ENCODE data around the gene PKP2. TPM values are rescaled to one million over a fixed set of nuclear protein-coding genes. Genes with fewer than 3 reads are reported as not detected.
A peak's percentile ranks its signal among the peaks of the same experiment; 100 is the strongest.

The PKP2 gene
- total RNA-seq, 4 donors from 2014 or later, result 0.77 to 34.4 (median 5.3) TPM

- TF ChIP-seq POLR2A (IDR thresholded peaks at IDR 0.05) (no peak), CTCF (IDR thresholded peaks at IDR 0.05) (no peak)
- Histone ChIP-seq H3K27me3 (no peaks in the 10 kb centered on the region), H3K36me3 (no peaks in the 10 kb centered on the region), H3K27ac (no peak overlapping the region), H3K4me1 (no peaks in the 10 kb centered on the region), H3K9me3 (no peaks in the 10 kb centered on the region), H3K4me3 (no peak overlapping the region)
- intact Hi-C loops (cut with DNase I; ENCODE audit: low total_unique reads), result no loop called here
- no peak for DNase-seq
Observed at GRCh38 chr12:32903318-32903717, 6.7 kb upstream of the PKP2 start.

- H3K27me3 ChIP-seq, result no peaks in the 10 kb centered on the region
- intact Hi-C loops (cut with DNase I; ENCODE audit: low total_unique reads), result no loop called here
- H3K27ac ChIP-seq, result no peak overlapping the region
- TF ChIP-seq CTCF (IDR thresholded peaks at IDR 0.05), result no peak
- no peak for TF ChIP-seq POLR2A (IDR thresholded peaks at IDR 0.05)
- H3K4me3 ChIP-seq, result no peak overlapping the region
- H3K36me3 ChIP-seq, result no peaks in the 10 kb centered on the region
- DNase-seq, result no peak
- H3K4me1 ChIP-seq, result no peaks in the 10 kb centered on the region
- H3K9me3 ChIP-seq, result no peaks in the 10 kb centered on the region
Observed at GRCh38 chr12:32902287-32902997, 5.9 kb upstream of the PKP2 start.

DNA sequence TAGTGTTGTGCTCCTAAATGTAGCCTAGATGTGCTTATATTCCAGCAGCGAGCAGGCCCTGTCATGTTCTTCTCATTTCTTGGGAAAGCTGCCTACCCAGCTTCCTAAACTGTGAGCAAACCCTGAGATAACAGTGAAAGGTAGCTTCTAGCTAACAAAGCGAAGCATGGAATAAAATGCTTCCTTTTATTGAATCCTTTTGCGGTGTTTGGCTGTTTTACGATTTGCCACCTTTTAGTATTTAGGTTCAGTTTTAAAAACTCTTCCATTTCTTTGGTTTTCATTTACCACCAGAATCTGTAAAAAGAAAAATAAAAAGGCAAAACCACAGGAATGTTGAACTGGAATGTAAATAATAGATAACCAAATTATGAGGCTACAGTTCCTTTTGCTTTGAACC, 5.0 kb upstream of the PKP2 start:
- H3K36me3 ChIP-seq, result no peaks in the 10 kb centered on the region
- DNase-seq, result no peak
- H3K27me3 ChIP-seq, result no peaks in the 10 kb centered on the region
- H3K4me3 ChIP-seq, result no peak overlapping the region
- H3K4me1 ChIP-seq, result no peaks in the 10 kb centered on the region
- TF ChIP-seq CTCF (IDR thresholded peaks at IDR 0.05) (no peak), POLR2A (IDR thresholded peaks at IDR 0.05) (no peak)
- H3K9me3 ChIP-seq, result no peaks in the 10 kb centered on the region
- intact Hi-C loops (cut with DNase I; ENCODE audit: low total_unique reads), result no loop called here
- H3K27ac ChIP-seq, result no peak overlapping the region

DNA sequence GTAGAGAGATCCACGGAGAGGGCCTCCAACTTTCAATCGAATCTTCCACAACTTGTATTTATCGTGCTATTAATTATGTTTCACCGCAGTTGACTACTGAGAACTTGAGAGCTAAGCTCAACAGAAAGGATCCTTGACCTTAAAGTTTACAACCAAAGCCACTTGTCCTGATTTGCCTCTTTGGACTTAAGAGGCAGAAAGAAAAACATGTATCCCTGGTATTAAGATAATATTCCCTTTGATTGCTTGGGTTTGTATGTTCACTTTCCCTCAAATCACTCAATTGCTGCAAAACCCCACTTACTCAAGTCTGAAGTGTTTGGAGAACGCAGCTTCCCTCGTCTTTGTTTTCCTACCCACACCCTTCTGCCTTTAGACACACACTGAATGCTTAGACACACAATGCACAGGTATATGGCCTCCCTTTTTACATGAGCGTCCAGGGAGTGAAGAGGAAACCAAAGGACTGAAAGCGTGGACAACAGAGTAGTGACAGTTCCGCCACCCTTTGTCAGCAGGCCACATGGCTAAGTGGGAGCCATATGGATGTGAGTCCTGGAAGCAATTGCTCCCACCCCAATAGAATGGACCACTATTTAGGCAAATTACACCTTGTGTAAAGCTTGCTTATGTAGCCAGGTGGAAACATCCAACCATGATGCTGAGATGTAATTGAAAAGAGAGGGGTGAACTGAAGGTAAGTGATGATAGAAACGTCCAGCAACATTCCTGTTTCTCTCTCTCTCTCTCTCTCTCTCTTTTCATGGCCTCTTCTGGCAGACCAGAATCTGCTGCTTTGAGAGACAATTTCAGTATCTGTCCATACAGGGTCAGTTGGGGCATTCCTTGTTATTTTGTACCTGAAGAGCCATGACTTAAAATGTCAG, 1.4 kb upstream of the PKP2 start:
- H3K4me1 ChIP-seq, result no peaks in the 10 kb centered on the region
- no peak for DNase-seq
- intact Hi-C loops (cut with DNase I; ENCODE audit: low total_unique reads), result no loop called here
- no peaks in the 10 kb centered on the region for H3K9me3 ChIP-seq
- TF ChIP-seq CTCF (IDR thresholded peaks at IDR 0.05) (no peak), POLR2A (IDR thresholded peaks at IDR 0.05) (no peak)
- peak overlapping the region in 1 of 2 donors; percentile 45 for H3K27ac ChIP-seq
- H3K4me3 ChIP-seq, result no peak overlapping the region
- no peaks in the 10 kb centered on the region for H3K36me3 ChIP-seq
- no peaks in the 10 kb centered on the region for H3K27me3 ChIP-seq

DNA sequence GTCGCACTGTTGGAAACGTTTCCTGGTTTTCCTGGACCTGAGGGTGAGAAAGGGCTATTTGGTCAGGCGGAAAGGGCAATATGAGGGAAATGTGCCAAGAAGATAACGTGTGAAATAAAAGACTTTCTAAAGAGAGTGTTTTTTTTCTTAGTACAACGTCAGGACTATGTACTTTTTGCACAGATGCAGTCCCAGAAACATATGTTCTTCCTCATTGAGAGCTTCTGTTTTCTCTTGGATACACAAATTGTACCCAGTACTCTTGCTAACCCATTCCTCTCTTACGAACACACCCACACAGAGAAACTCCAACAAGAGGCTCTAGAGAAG, 669 bp upstream of the PKP2 start:
- Histone ChIP-seq H3K27ac (peak overlapping the region; percentile 45 to 59), H3K4me3 (peak overlapping the region; percentile 49 to 52), H3K9me3 (no peaks in the 10 kb centered on the region), H3K27me3 (no peaks in the 10 kb centered on the region), H3K4me1 (no peaks in the 10 kb centered on the region), H3K36me3 (no peaks in the 10 kb centered on the region)
- DNase-seq, result no peak
- TF ChIP-seq CTCF (IDR thresholded peaks at IDR 0.05) (no peak), POLR2A (IDR thresholded peaks at IDR 0.05) (no peak)
- intact Hi-C loops (cut with DNase I; ENCODE audit: low total_unique reads), result no loop called here

Data from uterus (tissue), 4 donors.